ENCODE data around the gene MEGF6. TPM values are rescaled to one million over a fixed set of nuclear protein-coding genes. Genes with fewer than 3 reads are reported as not detected.

MEGF6 gene
- total RNA-seq, 1 donor from 2014 or later, result 33.3 TPM

DNA sequence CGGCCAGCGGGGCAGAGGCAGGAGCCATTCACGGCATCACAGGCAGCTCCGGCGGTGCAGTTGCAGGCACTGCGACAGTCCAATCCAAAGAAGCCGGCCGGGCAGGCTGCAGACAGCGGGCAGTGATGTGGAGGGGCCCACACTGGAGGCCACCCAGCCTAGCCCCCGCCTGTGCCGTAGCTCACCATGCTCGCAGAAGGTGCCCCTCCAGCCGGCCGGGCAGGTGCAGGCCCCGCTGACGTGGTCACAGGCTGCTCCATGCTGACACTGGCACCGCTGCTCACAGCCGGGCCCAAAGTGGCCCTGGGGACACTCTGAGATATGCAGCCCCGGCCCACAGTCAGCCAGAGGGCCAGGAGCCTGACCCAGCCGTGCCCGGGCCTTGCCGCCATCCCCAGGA is 111.7 kb downstream of the MEGF6 start:
- TF ChIP-seq, protein P1, sequence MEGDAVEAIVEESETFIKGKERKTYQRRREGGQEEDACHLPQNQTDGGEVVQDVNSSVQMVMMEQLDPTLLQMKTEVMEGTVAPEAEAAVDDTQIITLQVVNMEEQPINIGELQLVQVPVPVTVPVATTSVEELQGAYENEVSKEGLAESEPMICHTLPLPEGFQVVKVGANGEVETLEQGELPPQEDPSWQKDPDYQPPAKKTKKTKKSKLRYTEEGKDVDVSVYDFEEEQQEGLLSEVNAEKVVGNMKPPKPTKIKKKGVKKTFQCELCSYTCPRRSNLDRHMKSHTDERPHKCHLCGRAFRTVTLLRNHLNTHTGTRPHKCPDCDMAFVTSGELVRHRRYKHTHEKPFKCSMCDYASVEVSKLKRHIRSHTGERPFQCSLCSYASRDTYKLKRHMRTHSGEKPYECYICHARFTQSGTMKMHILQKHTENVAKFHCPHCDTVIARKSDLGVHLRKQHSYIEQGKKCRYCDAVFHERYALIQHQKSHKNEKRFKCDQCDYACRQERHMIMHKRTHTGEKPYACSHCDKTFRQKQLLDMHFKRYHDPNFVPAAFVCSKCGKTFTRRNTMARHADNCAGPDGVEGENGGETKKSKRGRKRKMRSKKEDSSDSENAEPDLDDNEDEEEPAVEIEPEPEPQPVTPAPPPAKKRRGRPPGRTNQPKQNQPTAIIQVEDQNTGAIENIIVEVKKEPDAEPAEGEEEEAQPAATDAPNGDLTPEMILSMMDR (conservative IDR thresholded peaks at IDR 0.05; ENCODE audit: low read depth, low read length), result no peak
- no peak for DNase-seq (ENCODE audit: low read depth)

DNA sequence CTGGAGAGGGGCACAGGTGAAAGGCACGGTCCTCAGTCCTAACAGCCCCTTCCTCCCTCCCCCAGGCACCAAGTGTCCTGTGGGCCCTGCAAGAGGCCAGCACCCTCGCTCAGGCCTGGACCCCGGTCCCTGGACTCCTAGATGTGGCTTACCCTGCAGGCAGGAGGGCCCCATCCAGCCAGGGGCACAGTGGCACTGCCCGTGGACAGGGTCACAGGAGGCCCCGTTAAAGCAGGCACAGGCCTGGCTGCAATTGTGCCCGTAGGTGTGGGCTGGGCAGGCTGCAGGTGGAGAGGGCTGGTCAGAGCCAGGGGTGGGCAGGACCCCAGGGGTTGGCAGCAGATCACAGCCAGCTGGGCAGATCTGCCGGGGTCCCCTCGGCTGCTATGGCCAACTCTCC is 112.3 kb downstream of the MEGF6 start:
- DNase-seq (ENCODE audit: low read depth), result no peak
- no peak overlapping the region for H3K4me3 ChIP-seq (ENCODE audit: low read depth, low read length)
- TF ChIP-seq, protein P1 (conservative IDR thresholded peaks at IDR 0.05; ENCODE audit: low read depth, low read length), result no peak

More for the DNA sequence above, 111.7 kb downstream of the MEGF6 start:
- H3K4me3 ChIP-seq (ENCODE audit: low read depth, low read length), result no peak overlapping the region

DNA sequence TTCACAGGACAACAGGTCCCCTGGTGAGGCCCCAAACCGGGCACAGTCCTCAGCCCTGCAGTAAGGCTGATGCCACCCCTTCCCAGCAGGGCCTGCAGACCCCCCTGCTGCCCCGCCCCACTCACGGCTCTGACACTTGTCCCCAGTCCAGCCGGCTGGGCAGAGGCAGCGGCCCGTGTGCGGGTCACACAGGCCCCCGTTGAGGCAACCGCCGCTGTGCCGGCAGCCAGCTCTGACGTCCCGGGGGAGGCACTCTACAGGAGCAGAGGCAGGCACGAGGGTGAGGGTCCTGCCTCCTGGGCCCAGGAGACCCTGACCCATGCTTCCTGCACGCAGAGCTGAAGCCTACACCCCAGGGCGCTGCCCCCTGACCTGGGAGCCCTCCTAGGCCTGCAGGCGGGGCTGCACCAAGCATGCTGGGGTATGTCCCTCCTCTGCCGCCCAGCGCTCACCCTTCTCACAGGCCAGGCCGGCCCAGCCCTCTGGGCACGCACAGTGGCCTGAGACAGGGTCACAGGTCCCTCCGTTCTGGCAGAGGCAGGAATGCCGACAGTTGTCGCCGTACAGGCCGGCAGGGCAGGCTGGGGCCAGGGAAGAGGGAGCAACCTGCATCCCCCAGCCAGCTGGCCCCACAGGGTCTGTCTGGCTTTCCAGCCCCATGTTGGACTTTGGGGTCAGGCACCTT is 112.9 kb downstream of the MEGF6 start:
- no peak overlapping the region for H3K4me3 ChIP-seq (ENCODE audit: low read depth, low read length)
- TF ChIP-seq, protein P1 (conservative IDR thresholded peaks at IDR 0.05; ENCODE audit: low read depth, low read length), result no peak
- DNase-seq (ENCODE audit: low read depth), result no peak

DNA sequence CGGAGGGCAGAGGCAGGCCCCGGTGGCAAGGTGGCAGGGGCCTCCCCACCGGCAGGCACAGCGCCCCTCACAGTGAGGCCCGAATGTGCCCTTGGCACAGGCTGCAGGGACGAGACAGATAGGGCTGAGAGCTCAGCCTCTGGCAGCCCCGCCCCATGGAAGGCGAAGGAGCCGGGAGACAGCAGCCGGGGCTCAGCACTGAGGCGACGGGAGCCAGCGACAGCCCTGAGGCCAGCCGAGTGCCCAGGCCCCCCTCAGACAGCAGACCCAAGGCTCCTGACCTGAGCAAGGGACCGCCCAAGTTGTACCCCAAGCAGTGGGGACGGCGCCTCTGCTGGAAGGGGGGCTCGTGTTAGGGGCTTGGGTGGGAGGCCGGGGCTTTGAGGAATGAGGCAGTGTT is 113.8 kb downstream of the MEGF6 start:
- H3K4me3 ChIP-seq (ENCODE audit: low read depth, low read length), result no peak overlapping the region
- DNase-seq (ENCODE audit: low read depth), result no peak
- TF ChIP-seq, protein P1 (conservative IDR thresholded peaks at IDR 0.05; ENCODE audit: low read depth, low read length), result no peak

DNA sequence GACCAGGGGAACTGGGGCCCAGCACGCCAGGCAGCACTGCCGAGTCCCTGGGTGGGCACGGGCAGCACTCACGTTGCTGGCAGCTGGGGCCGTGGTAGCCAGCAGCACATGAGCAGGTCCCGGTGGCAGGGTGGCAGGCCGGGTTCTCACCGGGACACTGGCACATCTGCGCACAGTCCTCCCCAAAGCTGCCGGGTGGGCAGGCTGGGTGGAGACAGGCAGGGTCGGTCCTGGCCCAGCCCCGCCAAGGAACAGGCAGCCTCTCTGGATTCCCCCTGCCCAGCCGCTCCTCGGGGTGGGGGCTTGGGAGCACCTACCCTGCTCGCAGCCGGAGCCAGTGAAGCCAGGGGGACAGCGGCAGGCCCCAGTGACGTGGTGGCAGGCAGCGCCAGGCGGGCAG is 114.4 kb downstream of the MEGF6 start:
- no peak for DNase-seq (ENCODE audit: low read depth)
- H3K4me3 ChIP-seq (ENCODE audit: low read depth, low read length), result no peak overlapping the region
- TF ChIP-seq, protein P1 (conservative IDR thresholded peaks at IDR 0.05; ENCODE audit: low read depth, low read length), result no peak

DNA sequence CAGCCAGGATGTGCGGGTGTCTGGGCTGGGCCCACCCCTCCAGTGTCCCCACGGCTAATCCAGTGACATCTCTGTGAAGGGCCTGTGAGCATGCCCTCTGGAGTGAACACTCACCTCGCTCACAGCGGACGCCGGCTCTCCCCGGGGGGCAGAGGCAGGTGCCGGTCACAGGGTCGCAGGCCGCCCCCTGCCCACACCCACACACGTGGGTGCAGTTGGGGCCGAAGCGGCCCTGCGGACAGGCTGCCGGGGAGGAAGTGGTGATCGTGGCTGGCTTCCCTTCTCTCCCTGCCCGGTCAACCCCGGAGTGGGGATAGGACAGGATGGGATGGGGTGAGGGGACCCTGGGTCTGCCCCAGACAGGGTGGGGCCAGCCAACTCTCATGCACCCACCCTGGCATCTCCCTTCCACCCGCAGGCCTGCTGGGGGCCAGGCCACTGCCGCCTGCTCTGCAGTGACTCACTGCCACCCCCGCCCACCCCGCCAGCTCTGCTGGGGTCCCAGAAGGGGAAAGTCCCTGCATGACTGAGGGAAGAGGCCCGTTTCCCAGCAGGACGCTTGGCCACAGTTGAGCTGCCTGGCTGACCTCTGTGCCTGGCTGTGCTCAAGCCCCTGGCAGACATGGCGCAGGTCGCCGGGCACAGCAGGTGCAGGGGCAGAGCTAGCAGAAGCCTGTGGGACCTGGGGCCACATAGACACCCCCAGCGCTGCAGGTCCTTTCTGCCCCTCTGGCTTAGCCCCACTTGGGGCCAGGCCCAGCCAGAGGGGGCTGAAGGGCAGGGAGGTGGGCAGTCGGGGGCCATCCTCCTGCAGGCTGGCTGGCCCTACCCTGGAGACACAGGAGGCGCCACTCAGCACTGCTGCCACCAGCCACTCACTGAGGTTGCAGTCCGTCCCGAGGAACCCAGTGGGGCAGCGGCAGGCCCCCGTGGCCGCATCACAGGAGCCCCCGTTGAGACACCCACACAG is 115.2 kb downstream of the MEGF6 start:
- no peak overlapping the region for H3K4me3 ChIP-seq (ENCODE audit: low read depth, low read length)
- TF ChIP-seq, protein P1 (conservative IDR thresholded peaks at IDR 0.05; ENCODE audit: low read depth, low read length), result no peak
- no peak for DNase-seq (ENCODE audit: low read depth)

All from epithelial cell of proximal tubule (primary cell).